CD4-positive, alpha-beta T cell treated with Interleukin-4 for 4 hours (primary cell): ENCODE data around the gene GRK4.
"Not testable (repeated sequence)": the region's sequence is repeated elsewhere in the genome, so short reads cannot be mapped to it uniquely, and the experiment has no call there.

Experiments used
- DNase-seq: peaks from one replicate; pipeline ENCODE4 v3.0.0-alpha.2; 2020

GRK4 gene

DNA sequence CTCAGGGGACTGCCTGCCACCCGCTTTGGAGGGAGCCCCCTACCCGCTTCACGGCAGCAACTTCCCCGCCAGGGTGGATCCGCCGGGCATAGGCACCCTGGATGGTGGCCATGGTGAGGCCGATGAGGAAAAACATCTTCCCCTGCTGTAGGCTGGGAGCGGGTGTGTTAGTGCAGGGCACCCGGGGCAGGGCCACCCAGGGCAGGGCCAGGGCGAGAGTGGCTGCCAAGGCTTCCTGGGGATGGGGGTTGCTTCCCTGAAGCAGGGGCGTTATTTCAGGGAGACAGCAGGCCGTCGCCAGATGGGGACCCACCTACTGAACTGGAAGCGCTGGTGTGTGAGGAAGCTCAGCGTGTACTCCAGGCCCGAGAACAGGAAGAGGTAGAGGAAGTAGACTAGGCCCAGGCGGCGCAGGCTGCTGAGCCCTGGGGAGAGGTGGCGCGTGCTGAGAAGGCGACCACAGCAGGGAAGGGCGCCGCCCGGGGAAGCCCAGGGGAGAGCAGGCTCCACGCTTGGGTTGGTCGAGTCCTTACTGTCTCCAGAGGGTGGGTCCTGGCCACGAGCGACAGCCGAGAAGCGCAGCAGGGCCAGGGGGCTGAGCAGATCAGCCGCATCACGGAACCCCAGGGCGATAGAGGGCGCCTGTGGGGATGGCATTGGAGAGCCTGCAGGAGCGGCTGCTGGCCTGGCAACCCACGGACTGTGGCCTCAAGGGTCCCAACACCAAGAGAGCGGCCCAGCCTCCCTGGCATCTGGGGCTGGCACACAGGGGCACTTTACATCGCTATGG is 31.7 kb upstream of the GRK4 start:
- DNase-seq = peak; percentile 64

DNA sequence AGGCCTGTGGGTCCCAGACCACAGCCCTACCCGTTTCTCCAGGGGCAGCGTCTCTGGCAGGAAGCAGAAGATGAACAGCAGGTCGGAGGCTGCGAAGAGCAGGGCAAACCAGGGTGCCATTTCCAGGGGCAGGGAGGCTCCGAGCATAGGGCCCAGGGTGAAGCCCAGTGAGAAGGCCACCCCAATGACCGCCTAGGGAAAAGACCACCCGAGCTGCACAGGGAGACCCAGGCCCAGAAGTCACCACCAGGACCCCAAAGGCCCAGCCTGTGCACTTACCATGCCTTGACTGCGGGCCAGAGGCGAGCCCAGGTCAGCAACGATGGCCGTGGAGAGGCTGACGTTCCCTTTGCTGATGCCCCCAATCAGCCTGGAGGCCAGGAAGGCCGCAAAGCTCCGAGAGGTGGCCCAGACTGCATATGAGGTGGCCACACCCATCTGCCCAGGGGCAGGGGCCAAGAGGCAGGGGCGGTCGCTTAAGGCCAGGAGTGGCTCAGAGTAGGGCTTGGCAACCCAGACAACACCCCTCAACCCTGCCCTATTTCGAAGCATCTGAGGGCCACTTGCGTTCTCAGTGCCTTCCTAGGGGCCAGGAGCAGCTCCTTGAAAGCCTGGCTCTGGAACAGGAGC is 30.9 kb upstream of the GRK4 start:
- DNase-seq = no peak

DNA sequence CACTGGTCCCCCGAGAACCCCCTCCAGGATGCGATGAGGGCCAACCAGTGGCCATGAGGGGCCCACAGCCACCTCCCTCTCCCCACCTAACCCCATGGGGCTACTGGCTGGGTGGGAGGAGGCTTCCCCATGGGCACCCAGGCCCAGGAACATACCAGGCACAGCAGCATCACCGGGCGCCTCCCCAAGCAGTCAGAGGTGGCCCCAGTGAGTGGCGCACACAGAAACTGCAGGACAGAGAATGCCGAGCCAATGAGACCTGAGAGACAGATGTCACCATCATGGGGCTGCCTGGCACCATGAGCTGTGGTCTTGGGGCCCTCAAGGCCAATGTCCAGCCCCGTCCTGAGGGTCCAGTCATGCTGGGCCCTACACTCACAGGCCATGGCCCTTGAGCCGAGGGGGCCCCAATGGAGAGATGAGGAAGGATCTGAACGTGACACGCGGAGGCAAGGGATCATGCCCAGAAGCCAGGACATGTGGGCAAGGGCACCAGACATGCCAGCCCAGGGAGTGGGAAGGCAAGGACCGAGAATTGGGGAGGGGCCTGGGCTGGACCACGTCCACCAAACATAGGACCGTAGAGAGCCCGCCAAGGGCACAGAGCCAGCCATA is 30.3 kb upstream of the GRK4 start:
- peak; percentile 32 for DNase-seq

DNA sequence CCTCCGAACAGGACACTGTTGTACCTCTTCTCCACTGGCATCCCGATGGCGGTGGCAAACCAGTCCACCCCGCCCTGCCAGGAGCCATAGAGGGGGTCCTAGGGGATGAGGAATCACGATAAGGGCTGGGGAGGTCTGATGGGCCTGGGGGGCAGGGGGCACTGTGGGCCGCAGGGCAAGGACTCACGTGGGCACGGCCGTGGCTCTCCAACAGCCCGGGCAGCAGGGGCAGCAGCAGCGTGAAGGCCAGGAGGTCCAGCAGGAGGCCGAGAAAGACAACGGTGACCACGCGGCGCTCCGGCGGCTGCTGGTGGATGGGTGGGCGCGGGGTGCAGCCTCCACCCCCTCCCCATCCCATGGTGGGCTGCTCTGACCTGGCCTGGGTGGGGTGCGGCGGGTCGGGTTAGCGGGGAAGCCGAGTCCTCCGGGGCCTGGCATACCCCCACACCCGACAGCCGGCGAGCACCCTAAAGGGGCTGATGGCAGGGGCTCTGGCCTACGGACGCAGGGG is 29.8 kb upstream of the GRK4 start:
- no peak for DNase-seq

DNA sequence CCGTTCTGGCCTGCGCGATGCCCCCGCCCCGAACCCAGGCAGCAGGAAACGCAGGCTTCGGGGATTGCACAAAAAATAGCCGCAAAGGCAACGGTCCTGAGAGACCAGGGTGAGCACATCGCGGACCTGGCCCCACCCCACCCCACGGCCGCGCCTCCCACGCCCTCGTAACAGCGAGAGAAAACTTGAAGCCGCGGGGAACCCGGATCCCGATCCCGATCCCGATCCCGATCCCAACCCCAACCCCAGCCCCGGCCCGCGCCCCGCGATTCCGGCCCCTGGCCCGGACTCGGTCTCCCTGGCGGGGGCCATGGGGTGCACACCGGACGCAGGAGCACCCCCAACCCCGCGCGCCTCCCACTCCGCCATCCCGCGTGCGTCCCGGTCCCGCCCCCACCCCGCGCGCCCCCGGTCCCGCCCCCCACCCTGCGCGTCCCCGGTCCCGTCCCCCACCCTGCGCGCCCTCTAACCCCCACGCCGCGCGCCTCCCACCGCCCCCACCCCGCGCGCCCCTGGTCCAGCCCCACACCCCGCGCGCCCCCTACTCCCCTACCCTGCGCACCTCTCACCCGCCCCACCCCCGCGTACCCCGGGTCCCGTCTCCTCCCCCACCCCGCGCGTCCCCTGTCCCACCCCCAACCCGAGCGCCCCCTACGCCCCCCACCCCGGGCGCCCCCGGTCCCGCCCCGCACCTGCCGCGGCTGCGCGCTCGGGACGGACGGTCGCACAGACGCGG is 29.1 kb upstream of the GRK4 start:
- peak; percentile 32 for DNase-seq

DNA sequence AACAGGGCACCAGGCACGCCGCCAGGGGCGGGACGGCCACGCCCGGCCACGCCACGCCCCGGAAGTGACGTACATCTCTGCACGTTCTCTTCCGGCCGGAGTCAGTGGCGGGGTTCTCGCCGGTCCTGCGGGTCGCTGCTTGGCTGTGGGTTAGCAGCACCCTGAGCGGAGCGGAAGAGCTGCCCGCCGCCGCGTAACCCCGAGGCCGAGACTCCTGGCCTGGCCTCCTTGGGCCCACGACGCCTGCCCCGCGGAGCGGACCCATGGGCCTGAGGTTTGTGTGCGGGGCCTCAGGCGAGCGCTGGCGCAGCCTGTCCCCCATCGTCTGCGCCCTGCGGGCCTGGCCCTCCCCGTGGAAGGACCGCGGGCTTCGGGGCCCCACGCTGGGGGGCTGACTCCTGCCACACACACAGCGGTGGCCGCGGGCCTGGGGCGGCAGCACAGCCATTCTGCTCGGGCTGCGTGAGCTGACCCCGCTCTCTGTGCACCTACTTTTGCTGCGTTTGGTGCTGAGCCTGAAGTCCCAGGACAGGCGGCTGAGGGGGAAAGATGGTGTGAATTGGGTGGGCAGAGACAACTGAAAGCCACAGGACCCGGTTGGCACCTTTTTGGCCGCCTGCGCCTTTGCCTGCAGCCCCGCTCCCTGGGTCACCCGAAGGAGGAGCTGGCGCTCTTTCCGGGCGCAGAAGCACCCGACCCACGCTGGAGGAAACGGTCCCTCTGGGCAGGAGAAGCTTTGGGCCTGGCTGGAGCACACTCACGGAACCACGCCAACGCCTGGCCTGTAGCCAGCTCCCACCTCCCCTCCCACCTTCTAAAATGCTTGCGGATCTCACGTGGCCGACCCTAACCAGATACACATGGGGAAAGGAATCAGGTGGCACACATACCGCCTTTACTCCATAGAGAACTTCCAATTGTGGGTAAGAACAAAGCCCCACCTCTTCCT is 28.3 kb upstream of the GRK4 start:
- peak; percentile 92 for DNase-seq

DNA sequence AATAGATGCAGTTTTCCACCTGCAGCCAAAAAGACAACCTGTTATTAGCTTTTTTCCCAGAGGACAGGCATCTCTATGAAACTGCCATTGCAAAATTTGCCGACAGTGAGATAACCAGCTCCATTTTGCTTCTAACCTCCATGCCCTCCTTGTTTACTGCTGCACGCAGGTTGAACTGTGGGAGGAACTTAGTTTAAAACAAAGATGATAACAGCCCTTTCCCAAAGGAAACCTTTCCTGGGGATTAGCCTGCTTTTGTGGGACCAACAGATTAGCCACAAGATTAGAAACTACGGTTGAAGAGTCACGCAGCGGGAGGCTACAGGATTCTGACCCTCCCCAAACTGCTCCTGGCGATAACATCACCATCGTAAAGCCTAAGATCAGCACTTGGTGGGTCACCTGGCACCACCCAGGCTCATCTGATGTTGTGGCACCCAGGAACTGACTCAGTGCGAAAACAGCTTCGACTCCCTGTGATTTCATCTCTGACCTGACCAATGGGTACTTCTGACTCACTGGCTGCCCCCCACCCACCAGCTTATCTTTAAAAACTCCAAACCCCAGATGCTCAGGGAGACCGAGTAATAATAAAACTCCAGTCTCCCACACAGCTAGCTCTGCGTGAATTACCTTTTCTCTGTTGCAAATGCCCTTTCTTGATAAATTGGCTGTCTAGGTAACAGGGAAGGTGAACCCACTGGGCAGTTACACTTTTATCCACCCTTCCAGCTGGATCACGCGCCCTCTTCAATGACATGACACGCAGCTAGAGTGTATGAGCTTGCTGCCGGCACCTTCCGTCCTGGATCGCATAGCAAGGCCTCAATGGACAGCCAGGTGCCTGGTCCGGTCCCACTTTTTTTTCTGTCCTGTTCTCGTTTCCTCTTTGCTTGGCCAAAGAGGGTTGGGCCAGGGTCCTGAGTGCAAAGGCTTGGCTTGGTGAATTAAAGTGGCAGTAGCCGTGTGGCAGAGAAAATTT is 27.3 kb upstream of the GRK4 start:
- peak; percentile 92 for DNase-seq

DNA sequence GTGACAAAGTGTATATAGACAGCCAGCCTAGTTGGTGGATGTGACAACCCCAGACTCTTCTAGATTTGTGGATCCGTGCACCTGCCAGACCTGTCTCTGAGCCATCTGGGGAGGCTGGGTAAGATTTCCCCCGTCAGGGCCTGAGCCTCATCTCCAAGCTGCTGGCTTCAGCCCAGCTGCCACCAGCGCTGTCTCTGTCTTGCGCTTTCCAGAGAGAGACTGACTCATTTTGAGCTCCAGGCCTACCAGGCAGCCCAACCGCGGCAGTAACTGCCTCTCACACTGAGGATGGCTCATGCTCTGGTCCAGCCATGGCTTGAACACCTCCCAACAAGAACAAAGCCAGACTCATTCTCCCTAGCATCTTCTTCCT is 26.6 kb upstream of the GRK4 start:
- peak; percentile 72 for DNase-seq

DNA sequence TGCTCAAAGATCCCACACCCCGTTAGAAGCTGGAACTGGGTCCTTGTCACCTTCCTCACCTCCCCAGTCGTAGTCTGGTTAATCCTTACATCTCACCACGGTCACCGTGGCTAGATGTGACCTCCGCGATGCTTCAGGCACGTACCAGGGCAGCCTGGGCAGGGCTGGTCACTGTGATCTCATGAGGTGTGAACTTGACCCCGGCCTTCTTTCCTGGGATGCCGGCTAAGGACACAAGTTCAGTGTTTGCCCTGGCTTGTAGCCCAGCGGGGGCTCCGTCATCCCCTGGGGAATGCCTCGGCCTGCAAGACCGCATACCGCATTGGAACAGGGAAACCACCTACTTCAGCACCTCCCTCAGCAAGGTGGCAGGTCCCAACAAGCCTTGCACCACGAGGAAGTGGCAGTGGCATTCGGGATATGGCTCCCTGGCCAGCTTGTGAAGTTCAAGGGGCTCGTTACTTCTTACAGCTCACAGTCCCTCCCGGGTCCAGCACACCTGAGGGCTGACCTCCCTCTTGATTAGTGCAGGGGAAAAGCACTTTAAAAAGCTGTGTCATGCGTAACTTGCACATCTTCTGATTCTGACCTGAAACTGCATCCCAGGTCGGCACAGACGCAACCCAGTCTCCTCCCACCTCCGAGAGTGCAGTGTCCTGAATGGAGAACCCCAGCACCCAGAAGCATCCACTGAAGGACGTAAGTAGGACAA is 26.1 kb upstream of the GRK4 start:
- DNase-seq = peak; percentile 20

DNA sequence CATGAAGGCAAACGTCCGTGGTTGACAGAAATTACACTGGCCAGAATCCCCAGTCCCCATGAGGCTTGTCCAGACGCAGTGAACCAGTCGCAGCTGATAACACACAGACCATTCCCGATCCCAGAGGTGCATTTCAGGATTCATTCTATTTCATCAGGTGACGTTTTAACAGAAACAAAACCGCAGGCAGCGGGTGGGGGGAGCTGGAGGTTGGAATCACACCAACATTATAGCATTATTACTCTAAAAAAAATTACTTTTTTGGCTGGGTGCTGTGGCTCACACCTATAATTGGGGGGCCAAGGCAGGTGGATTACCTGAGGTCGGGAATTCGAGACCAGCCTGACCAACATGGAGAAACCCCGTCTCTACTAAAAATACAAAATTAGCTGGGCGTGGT is 25.4 kb upstream of the GRK4 start:
- no peak for DNase-seq

DNA sequence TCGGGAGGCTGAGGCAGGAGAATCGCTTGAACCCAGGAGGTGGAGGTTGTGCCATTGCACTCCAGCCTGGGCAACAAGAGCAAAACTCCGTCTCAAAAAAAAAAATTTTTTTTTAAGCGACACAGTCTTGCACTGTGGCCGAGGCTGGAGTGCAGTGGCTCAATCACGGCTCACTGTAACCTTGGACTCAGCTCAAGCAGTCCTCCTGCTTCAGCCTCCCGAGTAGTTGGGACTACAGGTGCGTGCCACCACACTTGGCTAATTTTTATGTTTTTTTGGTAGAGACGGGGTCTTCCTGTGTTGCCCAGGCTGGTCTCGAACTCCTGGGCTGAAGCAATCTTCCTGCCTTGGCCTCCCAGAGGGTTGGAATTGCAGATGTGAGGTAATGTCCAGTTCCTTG is 25.0 kb upstream of the GRK4 start:
- not testable (repeated sequence) for DNase-seq

DNA sequence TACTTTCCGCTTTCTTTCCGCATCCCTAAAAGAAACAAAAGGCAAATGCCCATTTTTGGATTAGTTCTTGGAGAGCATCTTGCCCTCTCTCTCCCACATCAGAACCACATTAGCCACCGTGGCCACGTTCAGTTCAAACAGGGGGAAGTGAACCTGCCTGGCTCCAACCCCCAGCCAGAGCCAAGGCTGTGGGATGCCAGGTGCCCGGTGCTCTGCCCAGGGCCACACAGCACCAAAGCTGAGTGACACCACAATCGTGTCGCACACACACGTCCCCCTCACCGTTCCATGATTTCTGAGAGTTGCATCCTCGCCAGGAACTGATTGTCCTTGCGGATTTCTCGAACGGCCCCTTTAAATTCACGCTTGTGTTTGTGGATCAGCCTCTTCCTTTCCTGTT is 24.5 kb upstream of the GRK4 start:
- no peak for DNase-seq

DNA sequence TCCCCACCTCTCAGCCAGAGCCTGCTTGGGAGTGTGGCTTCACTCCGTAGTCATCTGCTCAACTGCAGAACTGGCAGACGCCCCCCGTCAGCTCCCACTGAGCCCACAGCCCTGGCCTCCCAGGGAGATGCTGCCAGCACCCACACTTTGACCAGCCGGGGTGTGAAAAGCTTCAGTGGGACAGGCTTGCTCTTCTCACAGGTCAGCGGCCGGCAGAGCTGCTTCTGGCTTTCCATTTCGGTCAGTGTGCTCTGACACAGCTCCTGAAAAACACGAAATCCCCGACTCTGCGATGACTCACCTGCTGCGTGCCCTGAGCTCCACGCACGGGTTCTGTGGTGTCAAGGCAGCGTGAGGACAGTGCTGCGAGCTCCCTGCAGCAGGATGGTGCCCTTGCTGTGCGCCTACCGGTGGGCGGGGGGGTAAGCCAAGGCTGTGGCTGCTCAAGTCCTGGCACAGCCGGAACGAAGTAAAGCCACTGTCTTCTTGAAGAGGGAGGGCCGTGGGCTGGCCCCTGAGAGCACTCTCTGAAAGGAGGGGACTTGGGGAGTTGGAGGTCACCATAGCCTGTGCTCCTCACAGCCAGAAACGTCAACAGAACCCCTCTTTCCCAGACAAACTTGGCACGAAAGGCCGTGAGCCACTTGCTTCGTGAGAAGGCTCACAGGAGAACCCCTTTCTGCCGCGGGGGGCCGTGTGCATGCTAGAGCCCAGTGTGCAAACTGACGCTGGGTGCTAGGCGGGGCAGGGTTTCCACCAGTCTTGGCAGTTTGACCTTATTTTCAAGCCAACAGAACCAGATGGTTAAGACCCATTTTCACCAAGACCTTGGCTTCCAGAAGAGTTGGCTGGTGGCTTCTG is 23.8 kb upstream of the GRK4 start:
- DNase-seq = no peak

DNA sequence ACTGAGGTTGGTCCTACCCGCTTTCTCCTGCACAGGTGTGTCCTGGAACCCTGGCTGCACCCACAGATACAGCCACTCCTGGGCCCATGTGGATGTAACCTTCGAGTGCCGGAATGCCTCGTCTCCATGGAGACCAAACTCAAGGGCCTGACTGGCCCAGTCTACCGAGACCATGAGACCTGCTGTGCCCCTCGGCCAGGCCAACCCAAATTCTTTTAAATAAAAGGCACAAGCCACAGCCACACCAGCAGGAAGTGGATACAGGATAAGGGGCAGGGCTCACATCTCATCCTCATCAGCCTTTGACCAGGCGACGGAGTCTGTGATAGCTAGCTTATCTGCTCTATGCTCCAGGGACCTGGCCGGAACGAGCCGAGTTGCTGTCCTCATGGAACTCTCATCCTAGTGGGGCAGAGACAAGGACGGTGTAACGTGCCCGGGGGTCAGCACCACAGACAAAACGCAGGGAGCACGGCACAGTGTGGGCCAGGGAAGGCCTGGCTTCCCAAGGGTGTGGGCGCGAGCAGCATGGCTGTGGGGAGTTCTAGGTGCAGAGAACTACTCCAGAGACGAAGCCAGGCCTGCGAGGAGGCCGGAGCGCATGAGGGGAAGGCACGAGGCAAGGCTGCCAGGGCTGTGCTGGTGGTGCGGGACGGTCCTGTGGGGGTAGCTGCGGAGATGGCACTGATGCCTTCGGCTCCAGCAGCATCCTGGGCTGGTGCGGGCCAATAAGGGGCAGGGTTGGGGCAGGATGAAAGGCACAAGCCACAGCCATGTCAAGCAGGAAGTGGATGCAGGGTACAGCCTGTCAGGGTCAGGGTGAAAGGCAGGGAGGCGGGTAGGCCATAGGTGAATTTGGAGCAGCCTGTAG is 22.9 kb upstream of the GRK4 start:
- DNase-seq = no peak

DNA sequence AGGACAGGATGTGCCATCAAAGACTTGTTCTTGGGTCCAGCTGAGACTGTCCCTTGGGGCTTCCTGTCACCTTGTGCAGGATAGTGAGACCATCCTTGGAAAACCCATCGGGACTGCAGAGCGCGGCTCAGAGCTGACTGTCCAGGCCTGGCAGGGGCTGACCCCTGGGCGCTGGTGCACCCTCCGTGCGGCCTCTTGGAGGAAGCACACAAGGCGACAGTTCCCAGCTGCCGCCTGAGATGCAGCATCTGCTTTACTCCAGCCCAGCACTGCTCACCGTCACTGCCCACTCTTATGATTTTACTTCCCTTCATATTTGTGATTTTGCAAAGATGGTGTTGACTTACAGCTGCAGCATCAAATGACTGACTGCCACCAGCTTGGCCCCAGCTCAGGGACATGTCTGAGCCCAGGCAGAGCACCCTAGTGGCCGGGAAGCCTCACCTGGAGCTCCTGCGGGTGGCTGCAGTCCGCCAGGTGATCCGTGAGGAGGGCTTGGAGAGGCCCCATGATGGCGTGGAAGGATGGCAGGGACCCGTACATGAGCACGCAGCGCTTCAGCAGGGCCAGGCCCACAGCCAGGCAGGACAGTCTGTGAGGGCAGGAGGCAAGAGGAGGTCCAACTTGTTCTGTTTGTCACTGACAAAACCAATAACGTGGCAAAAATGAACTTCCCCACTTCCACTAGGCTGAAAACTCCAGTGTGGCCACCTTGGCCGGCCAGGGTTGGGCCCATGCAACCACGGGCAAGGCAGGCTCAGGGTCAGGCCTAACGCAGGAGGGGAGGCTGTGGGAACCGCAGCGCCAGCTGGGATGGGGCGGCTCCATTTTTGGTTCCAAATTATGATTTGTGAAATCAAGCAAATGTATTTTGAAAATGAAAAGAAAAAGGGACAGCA is 22.0 kb upstream of the GRK4 start:
- DNase-seq = no peak

DNA sequence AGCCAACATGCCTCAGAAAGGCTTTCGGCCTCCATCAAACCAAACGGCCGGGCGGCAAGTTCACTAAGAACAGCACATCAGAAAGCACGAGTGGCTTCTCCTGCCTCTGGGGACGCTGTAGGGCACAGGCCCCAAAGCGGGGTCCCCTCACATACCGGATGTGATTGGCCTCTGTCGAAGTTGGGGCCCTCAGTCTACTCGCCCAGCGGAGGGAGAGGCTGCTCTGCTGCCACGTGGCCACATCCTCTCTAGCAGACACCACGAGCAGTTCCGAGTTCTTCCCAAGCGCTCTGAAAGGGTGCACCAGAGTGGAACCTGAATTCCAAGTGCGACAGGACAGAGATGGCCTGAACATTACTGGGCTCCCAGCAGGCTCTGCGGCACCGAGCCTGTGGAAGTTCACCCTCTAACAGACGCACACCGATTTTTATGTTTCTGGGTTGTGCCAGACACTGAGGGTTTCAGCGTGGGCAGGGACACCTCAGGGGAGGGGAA is 21.3 kb upstream of the GRK4 start:
- peak; percentile 13 for DNase-seq
